Smooth muscle cell (in vitro differentiated cells): ENCODE results near the gene ATP11C. TPM values are rescaled to one million over a fixed set of nuclear protein-coding genes. Genes with fewer than 3 reads are reported as not detected.

ENCODE experiments used
- DNase-seq: peaks from one replicate; lab custom pipeline; 2025; ENCODE audit not compliant: unreplicated experiment; lab: John Stamatoyannopoulos, UW
- H2AFZ ChIP-seq: fragments of 200-600 bp; sonication (generic); 2 replicates; pipeline ENCODE4 v1.6.0; 2016; ENCODE audit warnings: antibody characterized with exemption, low read depth, mild to moderate bottlenecking
- H3F3A ChIP-seq: fragments of 200-600 bp; sonication (generic); 2 replicates; pipeline ENCODE4 v1.6.0; 2017; ENCODE audit warnings: antibody characterized with exemption, low read depth
- H3K27ac ChIP-seq: fragments of 200-600 bp; sonication (generic); 2 replicates; pipeline ENCODE4 v1.5.1; 2016; ENCODE audit warnings: low read depth, mild to moderate bottlenecking
- H3K27me3 ChIP-seq: fragments of 200-600 bp; sonication (generic); 2 replicates; pipeline ENCODE4 v1.6.1; 2016; ENCODE audit warnings: low read depth, mild to moderate bottlenecking
- H3K36me3 ChIP-seq: fragments of 200-600 bp; sonication (generic); 2 replicates; pipeline ENCODE4 v1.5.1; 2016; ENCODE audit warnings: low read depth
- H3K4me1 ChIP-seq: fragments of 200-600 bp; sonication (generic); 2 replicates; pipeline ENCODE4 v1.5.1; 2016; ENCODE audit warnings: low read depth
- H3K4me2 ChIP-seq: fragments of 200-600 bp; sonication (generic); 2 replicates; pipeline ENCODE4 v1.6.0; 2016; ENCODE audit warnings: mild to moderate bottlenecking
- H3K4me3 ChIP-seq: fragments of 200-600 bp; sonication (generic); 2 replicates; pipeline ENCODE4 v1.5.1; 2016; ENCODE audit warnings: mild to moderate bottlenecking
- H3K79me2 ChIP-seq: fragments of 200-600 bp; sonication (generic); 2 replicates; pipeline ENCODE4 v1.6.0; 2016; ENCODE audit warnings: low read depth, mild to moderate bottlenecking
- H3K9ac ChIP-seq: fragments of 200-600 bp; sonication (generic); 2 replicates; pipeline ENCODE4 v1.6.0; 2016; ENCODE audit warnings: low read depth
- H3K9me3 ChIP-seq: fragments of 200-600 bp; sonication (generic); replicated peaks from 2 replicates; pipeline ENCODE4 v1.5.1; 2016; ENCODE audit warnings: low read depth
- H4K20me1 ChIP-seq: fragments of 200-600 bp; sonication (generic); 2 replicates; pipeline ENCODE4 v1.6.0; 2016; ENCODE audit warnings: low read depth
- CTCF ChIP-seq: fragments of 200-600 bp; sonication (generic); IDR thresholded peaks from 2 replicates; pipeline ENCODE4 v1.5.1; 2017; ENCODE audit warnings: borderline replicate concordance, mild to moderate bottlenecking, antibody characterized with exemption; ENCODE audit not compliant: insufficient read depth, poor library complexity, severe bottlenecking
- WGBS: methylation state at CpG from one replicate; pipeline ENCODE4 v1.1.7; 2016; ENCODE audit warnings: low lambda C conversion rate; 5-methylcytosine and 5-hydroxymethylcytosine counted together
- polyA plus RNA-seq: library from polyadenylated mRNA; unstranded; fragments of >200 nt; fragmentation: Nextera tagmentation; extraction: Ambion mirVana; gene quantifications from 2 replicates; pipeline ENCODE4 v1.2.1, GENCODE V29; 2016
- total RNA-seq: library from RNA; depleted of rRNA; stranded (reverse); fragments of >200 nt; gene quantifications from 2 replicates; pipeline ENCODE4 v1.2.3, GENCODE V29; 2014

ATP11C gene
- total and polyA plus RNA-seq, 2 experiments from 2014 or later: 3.2 to 17.1 TPM

DNA sequence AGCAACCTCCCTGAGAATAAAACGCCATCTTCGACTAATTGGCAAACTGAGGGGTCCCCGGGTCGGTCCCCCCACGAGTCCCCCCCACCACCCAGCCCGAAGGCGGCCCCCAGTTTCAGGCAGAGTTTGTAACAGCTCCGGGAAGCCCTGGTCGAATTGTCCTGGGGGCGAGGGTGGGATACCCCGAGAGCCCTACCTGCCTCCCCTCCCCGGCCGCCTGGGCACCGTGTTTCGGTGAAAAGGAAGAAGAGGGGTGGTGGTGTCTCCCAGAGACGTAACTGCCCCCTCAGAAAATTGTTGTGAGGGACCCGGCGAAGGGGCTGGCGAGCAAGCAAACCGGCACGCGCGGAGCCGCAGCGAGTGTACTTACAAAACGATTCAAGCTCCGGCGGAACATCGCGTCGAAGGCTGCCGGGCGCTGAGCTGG is 1.2 kb downstream of the ATP11C start:
- Histone ChIP-seq H3K36me3 (no peaks in the 10 kb centered on the region), H3K4me3 (peak overlapping the region; percentile 73), H3K4me1 (no peaks in the 10 kb centered on the region), H3K79me2 (no peaks in the 10 kb centered on the region), H3K9me3 (no peaks in the 10 kb centered on the region), H3F3A (peaks cover 5% of the 10 kb centered on the region), H3K9ac (peak overlapping the region; percentile 34), H3K27ac (no peak overlapping the region), H3K27me3 (no peaks in the 10 kb centered on the region), H4K20me1 (peaks cover 41% of the 10 kb centered on the region), H2AFZ (no peak overlapping the region), H3K4me2 (peak overlapping the region; percentile 85)
- no peak for DNase-seq
- TF ChIP-seq CTCF: no peak
- WGBS: 27% methylated on average over 30 of the region's 33 CpGs

- peaks cover 5% of the 10 kb centered on the region for H3F3A ChIP-seq
Measured at GRCh38 chrX:139930916-139931645, 1.8 kb downstream of the ATP11C start.

GRCh38 chrX:139930401-139930800 is 2.5 kb downstream of the ATP11C start:
- Histone ChIP-seq H3K36me3 (no peaks in the 10 kb centered on the region), H4K20me1 (peaks cover 53% of the 10 kb centered on the region), H3K9ac (no peak overlapping the region), H3K9me3 (no peaks in the 10 kb centered on the region), H2AFZ (no peak overlapping the region), H3K27me3 (no peaks in the 10 kb centered on the region), H3F3A (peaks cover 5% of the 10 kb centered on the region), H3K27ac (no peak overlapping the region), H3K4me2 (peak overlapping the region; percentile 85), H3K4me3 (peak overlapping the region; percentile 73), H3K79me2 (peaks cover 5% of the 10 kb centered on the region), H3K4me1 (no peaks in the 10 kb centered on the region)
- WGBS: 67% methylated on average over 4 of the region's 4 CpGs
- DNase-seq: no peak
- TF ChIP-seq CTCF: no peak

More at GRCh38 chrX:139930916-139931645, 1.8 kb downstream of the ATP11C start:
- Histone ChIP-seq H3K27me3 (no peaks in the 10 kb centered on the region), H3K4me2 (peak overlapping the region; percentile 85), H3K9me3 (no peaks in the 10 kb centered on the region), H2AFZ (no peak overlapping the region), H3K27ac (no peak overlapping the region), H4K20me1 (peaks cover 46% of the 10 kb centered on the region), H3K9ac (peak overlapping the region; percentile 34), H3K4me1 (no peaks in the 10 kb centered on the region), H3K36me3 (no peaks in the 10 kb centered on the region), H3K4me3 (peak overlapping the region; percentile 73), H3K79me2 (no peaks in the 10 kb centered on the region)
- DNase-seq: peak; percentile 1
- TF ChIP-seq CTCF: no peak
- 57% methylated on average over 27 of the region's 27 CpGs for WGBS

DNA sequence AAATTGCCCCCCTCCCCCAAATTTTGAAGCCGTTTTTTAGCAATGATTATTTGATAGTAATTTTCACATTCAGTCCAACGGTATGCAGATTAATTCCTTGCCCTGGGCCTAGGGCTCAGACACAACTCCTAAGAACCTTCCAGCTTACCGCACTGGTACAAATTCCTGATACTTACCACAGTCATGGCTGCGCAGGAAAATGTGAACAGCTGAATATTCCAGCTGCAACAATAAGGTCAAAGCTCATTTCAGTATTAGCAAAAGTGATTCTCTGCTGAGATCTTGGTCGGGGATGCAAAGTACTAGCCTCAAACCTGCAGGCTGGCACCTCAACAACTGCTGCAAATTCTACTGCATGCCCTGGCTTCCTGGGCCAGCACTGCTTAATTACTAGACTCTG is 3.0 kb downstream of the ATP11C start:
- WGBS: 64% methylated on average over 5 of the region's 5 CpGs
- Histone ChIP-seq H3K4me3 (no peak overlapping the region), H3F3A (peaks cover 5% of the 10 kb centered on the region), H2AFZ (no peak overlapping the region), H3K9me3 (no peaks in the 10 kb centered on the region), H3K27me3 (no peaks in the 10 kb centered on the region), H4K20me1 (peaks cover 55% of the 10 kb centered on the region), H3K4me1 (no peaks in the 10 kb centered on the region), H3K36me3 (no peaks in the 10 kb centered on the region), H3K79me2 (peaks cover 5% of the 10 kb centered on the region), H3K27ac (no peak overlapping the region), H3K4me2 (no peak overlapping the region), H3K9ac (no peak overlapping the region)
- DNase-seq: no peak
- TF ChIP-seq CTCF: no peak
